Glutamatergic neuron (in vitro differentiated cells): ENCODE results near the gene GFRA4. TPM values are rescaled to one million over a fixed set of nuclear protein-coding genes. Genes with fewer than 3 reads are reported as not detected.

Experiments used
- DNase-seq: peaks from one replicate; pipeline ENCODE4 v3.0.0; 2022
- H3K27ac Mint-ChIP-seq: one replicate; pipeline ENCODE4 v1.8.0; 2020; ENCODE audit warnings: mild to moderate bottlenecking, mixed read lengths, inconsistent platforms; ENCODE audit not compliant: unreplicated experiment
- H3K27me3 Mint-ChIP-seq: one replicate; pipeline ENCODE4 v1.8.0; 2020; ENCODE audit warnings: mild to moderate bottlenecking, moderate library complexity, mixed read lengths, inconsistent platforms; ENCODE audit not compliant: unreplicated experiment
- H3K36me3 Mint-ChIP-seq: one replicate; pipeline ENCODE4 v1.8.0; 2020; ENCODE audit warnings: mild to moderate bottlenecking, mixed read lengths, inconsistent platforms; ENCODE audit not compliant: unreplicated experiment
- H3K4me1 Mint-ChIP-seq: one replicate; pipeline ENCODE4 v1.8.0; 2020; ENCODE audit warnings: mild to moderate bottlenecking, low read depth, mixed read lengths, inconsistent platforms; ENCODE audit not compliant: unreplicated experiment
- H3K4me3 Mint-ChIP-seq: one replicate; pipeline ENCODE4 v1.8.0; 2020; ENCODE audit warnings: mild to moderate bottlenecking, mixed read lengths, inconsistent platforms; ENCODE audit not compliant: unreplicated experiment
- H3K9me3 Mint-ChIP-seq: one replicate; pipeline ENCODE4 v1.8.0; 2020; ENCODE audit warnings: mild to moderate bottlenecking, moderate library complexity, mixed read lengths, inconsistent platforms; ENCODE audit not compliant: unreplicated experiment
- CTCF ChIP-seq: fragments of 200-600 bp; sonication (generic); IDR thresholded peaks from one replicate; pipeline ENCODE4 v1.5.0; 2021; ENCODE audit not compliant: partially characterized antibody, unreplicated experiment
- total RNA-seq: library from RNA; stranded (reverse); fragmentation: NEBNext Ultra II Directional; extraction: Animal tissue kit (Norgen Biotek cat#: 25700); gene quantifications from one replicate; pipeline ENCODE4 v1.2.1, GENCODE V29; 2021; ENCODE audit not compliant: unreplicated experiment

GFRA4 gene
- total RNA-seq, 1 donor from 2014 or later = not detected

GRCh38 chr20:3699037-3699436 is 35.8 kb upstream of the GFRA4 start:
- Mint-ChIP-seq H3K27ac (no peak overlapping the region), H3K27me3 (no peaks in the 10 kb centered on the region), H3K9me3 (no peaks in the 10 kb centered on the region), H3K4me3 (no peak overlapping the region), H3K4me1 (no peaks in the 10 kb centered on the region), H3K36me3 (no peaks in the 10 kb centered on the region)
- no peak for TF ChIP-seq CTCF
- DNase-seq = no peak

- TF ChIP-seq CTCF = no peak
- no peaks in the 10 kb centered on the region for H3K36me3 Mint-ChIP-seq
- H3K9me3 Mint-ChIP-seq = peaks cover 2% of the 10 kb centered on the region
- no peak for DNase-seq
- no peak overlapping the region for H3K4me3 Mint-ChIP-seq
- no peaks in the 10 kb centered on the region for H3K4me1 Mint-ChIP-seq
- H3K27me3 Mint-ChIP-seq = no peaks in the 10 kb centered on the region
- no peak overlapping the region for H3K27ac Mint-ChIP-seq
Measured at GRCh38 chr20:3698591-3699001, 35.4 kb upstream of the GFRA4 start.

GRCh38 chr20:3697588-3698305 is 34.5 kb upstream of the GFRA4 start:
- Mint-ChIP-seq H3K36me3 (no peaks in the 10 kb centered on the region), H3K9me3 (peaks cover 2% of the 10 kb centered on the region), H3K4me3 (no peak overlapping the region), H3K27ac (no peak overlapping the region), H3K4me1 (no peaks in the 10 kb centered on the region), H3K27me3 (no peaks in the 10 kb centered on the region)
- DNase-seq = no peak
- TF ChIP-seq CTCF = no peak

GRCh38 chr20:3696745-3697587 is 33.8 kb upstream of the GFRA4 start:
- Mint-ChIP-seq H3K9me3 (peaks cover 2% of the 10 kb centered on the region), H3K27me3 (no peaks in the 10 kb centered on the region), H3K36me3 (no peaks in the 10 kb centered on the region), H3K27ac (no peak overlapping the region), H3K4me1 (no peaks in the 10 kb centered on the region), H3K4me3 (no peak overlapping the region)
- DNase-seq = no peak
- no peak for TF ChIP-seq CTCF

- H3K27me3 Mint-ChIP-seq = no peaks in the 10 kb centered on the region
- no peaks in the 10 kb centered on the region for H3K4me1 Mint-ChIP-seq
- DNase-seq = no peak
- H3K27ac Mint-ChIP-seq = no peak overlapping the region
- no peaks in the 10 kb centered on the region for H3K36me3 Mint-ChIP-seq
- no peak overlapping the region for H3K4me3 Mint-ChIP-seq
- peak; percentile 72 for TF ChIP-seq CTCF
- peaks cover 2% of the 10 kb centered on the region for H3K9me3 Mint-ChIP-seq
Measured at GRCh38 chr20:3696200-3696599, 33.0 kb upstream of the GFRA4 start.
